ENCODE results near the gene POC1A.

POC1A gene

GRCh38 chr3:52059781-52060180 is 94.4 kb downstream of the POC1A start:
- H3K4me3 ChIP-seq = no peak overlapping the region
- peak overlapping the region in 18 of 21 experiments; percentile 3 to 92 (median 66) for H3K27ac ChIP-seq

GRCh38 chr3:52057812-52058495 is 96.3 kb downstream of the POC1A start:
- peak overlapping the region in 19 of 21 experiments; percentile 59 to 95 (median 79) for H3K27ac ChIP-seq
- H3K4me3 ChIP-seq = peak overlapping the region; percentile 5 to 94 (median 58)

- Histone ChIP-seq H3K4me3 (peak overlapping the region; percentile 54 to 94 (median 63)), H3K27ac (peak overlapping the region; percentile 45 to 96 (median 89))
Measured at GRCh38 chr3:52056968-52057811, 97.0 kb downstream of the POC1A start.

- Histone ChIP-seq H3K27ac (peak within 1 kb of the TSS; percentile 71 to 99 (median 96)), H3K4me3 (peak within 1 kb of the TSS; percentile 58 to 95 (median 91))
Measured at GRCh38 chr3:52056521-52056967, 97.7 kb downstream of the POC1A start, which contains the start of gene DUSP7. Gene DUSP7, minus strand, starts transcription at chr3:52056571. Its CDS starts 205 bp downstream, at chr3:52056366.

GRCh38 chr3:52055537-52056351 is 98.5 kb downstream of the POC1A start:
- Histone ChIP-seq H3K27ac (peak overlapping the region; percentile 71 to 99 (median 96)), H3K4me3 (peak overlapping the region; percentile 58 to 95 (median 91))

- Histone ChIP-seq H3K27ac (peak overlapping the region; percentile 71 to 99 (median 96)), H3K4me3 (peak overlapping the region; percentile 58 to 95 (median 91))
Measured at GRCh38 chr3:52054661-52055511, 99.3 kb downstream of the POC1A start.

GRCh38 chr3:52053307-52054304 is 100.6 kb downstream of the POC1A start:
- H3K4me3 ChIP-seq = peak overlapping the region; percentile 58 to 95 (median 91)
- peak overlapping the region; percentile 71 to 99 (median 96) for H3K27ac ChIP-seq

- Histone ChIP-seq H3K27ac (peak overlapping the region; percentile 56 to 99 (median 96)), H3K4me3 (peak overlapping the region; percentile 19 to 94 (median 82))
Measured at GRCh38 chr3:52052831-52053306, 101.4 kb downstream of the POC1A start.

GRCh38 chr3:52051444-52051843 is 102.8 kb downstream of the POC1A start:
- H3K27ac ChIP-seq = peak overlapping the region in 20 of 21 experiments; percentile 42 to 99 (median 96)
- H3K4me3 ChIP-seq = peak overlapping the region in 1 of 7 experiments; percentile 91

- Histone ChIP-seq H3K4me3 (no peak overlapping the region), H3K27ac (peak overlapping the region in 9 of 21 experiments; percentile 9 to 98 (median 18))
Measured at GRCh38 chr3:52050571-52050970, 103.7 kb downstream of the POC1A start.

GRCh38 chr3:52049503-52049902 is 104.7 kb downstream of the POC1A start:
- Histone ChIP-seq H3K27ac (peak overlapping the region in 17 of 21 experiments; percentile 5 to 98 (median 52)), H3K4me3 (no peak overlapping the region)

GRCh38 chr3:52047295-52047960 is 106.8 kb downstream of the POC1A start:
- Histone ChIP-seq H3K27ac (peak overlapping the region; percentile 75 to 98 (median 91)), H3K4me3 (no peak overlapping the region)

GRCh38 chr3:52046902-52047239 is 107.4 kb downstream of the POC1A start:
- Histone ChIP-seq H3K4me3 (no peak overlapping the region), H3K27ac (peak overlapping the region; percentile 75 to 98 (median 91))

- H3K4me3 ChIP-seq = no peak overlapping the region
- H3K27ac ChIP-seq = peak overlapping the region; percentile 75 to 98 (median 91)
Measured at GRCh38 chr3:52046186-52046901, 107.9 kb downstream of the POC1A start.

- peak overlapping the region in 20 of 21 experiments; percentile 55 to 98 (median 86) for H3K27ac ChIP-seq
Measured at GRCh38 chr3:52044869-52045619, 109.2 kb downstream of the POC1A start.

More at GRCh38 chr3:52044869-52045619, 109.2 kb downstream of the POC1A start:
- no peak overlapping the region for H3K4me3 ChIP-seq

All from skin epidermis (tissue), 12 donors.